CMK (cell line): ENCODE results near the gene FAM83E.

Source experiments
- DNase-seq: peaks from one replicate; pipeline ENCODE4 v3.0.0-alpha.2; 2010; ENCODE audit warnings: low read depth

The FAM83E gene

DNA sequence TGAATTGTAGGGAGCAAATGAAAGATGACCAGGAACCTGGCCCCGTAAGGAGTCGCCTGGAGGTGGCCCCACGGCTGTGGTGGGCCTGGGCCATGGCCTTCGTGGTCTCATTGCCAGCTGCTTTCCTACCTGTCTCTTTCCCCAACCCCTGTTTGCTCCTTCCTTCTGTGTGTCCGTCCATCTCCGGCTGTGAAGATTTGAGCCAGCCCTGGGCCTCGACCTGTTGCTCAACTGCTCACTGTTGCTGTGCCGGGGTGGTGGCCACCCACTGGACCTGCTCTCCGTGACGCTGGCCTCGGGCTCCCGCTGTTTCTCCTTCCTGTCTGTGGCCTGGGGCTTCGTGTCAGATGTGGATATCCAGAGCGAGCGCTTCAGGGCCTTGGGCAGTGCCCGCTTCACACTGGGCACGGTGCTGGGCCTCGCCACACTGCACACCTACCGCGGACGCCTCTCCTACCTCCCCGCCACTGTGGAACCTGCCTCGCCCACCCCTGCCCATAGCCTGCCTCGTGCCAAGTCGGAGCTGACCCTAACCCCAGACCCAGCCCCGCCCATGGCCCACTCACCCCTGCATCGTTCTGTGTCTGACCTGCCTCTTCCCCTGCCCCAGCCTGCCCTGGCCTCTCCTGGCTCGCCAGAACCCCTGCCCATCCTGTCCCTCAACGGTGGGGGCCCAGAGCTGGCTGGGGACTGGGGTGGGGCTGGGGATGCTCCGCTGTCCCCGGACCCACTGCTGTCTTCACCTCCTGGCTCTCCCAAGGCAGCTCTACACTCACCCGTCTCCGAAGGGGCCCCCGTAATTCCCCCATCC lies 13.8 kb upstream of the FAM83E start:
- no peak for DNase-seq

GRCh38 chr19:48627865-48628314 lies 13.0 kb upstream of the FAM83E start:
- no peak for DNase-seq

DNA sequence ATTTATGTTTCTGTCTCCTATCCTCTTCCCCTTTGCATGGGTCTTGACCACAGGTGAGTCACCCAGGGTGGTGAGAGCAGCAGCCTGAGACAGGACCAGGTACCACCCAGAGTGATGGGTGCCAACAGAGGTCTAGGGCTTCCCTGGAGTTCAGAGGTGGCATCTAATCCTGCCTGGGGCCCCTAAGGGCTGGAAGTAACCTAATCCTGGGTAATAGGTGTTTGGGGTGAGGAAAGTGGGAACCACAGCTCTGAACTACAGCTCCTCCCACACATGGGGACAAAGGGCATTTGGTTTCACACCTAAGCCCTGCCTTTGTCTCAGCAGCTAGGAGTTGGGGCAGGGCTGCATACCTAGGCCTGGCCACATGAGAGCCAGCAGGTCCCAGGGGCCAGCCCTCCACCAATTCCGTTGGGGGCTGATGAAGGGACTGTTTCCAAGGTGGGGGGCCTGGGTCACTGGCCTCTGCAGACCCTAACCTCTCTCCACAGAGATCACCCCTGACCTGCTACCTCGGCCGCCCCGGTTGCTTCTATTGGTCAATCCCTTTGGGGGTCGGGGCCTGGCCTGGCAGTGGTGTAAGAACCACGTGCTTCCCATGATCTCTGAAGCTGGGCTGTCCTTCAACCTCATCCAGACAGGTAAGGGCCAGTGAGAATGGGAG lies 12.5 kb upstream of the FAM83E start:
- DNase-seq = no peak

DNA sequence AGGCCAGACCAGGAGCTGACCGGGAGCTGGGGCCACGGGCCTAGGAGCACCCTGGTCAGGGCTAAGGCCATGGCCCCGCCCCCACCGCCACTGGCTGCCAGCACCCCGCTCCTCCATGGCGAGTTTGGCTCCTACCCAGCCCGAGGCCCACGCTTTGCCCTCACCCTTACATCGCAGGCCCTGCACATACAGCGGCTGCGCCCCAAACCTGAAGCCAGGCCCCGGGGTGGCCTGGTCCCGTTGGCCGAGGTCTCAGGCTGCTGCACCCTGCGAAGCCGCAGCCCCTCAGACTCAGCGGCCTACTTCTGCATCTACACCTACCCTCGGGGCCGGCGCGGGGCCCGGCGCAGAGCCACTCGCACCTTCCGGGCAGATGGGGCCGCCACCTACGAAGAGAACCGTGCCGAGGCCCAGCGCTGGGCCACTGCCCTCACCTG lies 11.0 kb upstream of the FAM83E start:
- no peak for DNase-seq

- DNase-seq = no peak
Measured at GRCh38 chr19:48624791-48625723, 10.2 kb upstream of the FAM83E start.

DNA sequence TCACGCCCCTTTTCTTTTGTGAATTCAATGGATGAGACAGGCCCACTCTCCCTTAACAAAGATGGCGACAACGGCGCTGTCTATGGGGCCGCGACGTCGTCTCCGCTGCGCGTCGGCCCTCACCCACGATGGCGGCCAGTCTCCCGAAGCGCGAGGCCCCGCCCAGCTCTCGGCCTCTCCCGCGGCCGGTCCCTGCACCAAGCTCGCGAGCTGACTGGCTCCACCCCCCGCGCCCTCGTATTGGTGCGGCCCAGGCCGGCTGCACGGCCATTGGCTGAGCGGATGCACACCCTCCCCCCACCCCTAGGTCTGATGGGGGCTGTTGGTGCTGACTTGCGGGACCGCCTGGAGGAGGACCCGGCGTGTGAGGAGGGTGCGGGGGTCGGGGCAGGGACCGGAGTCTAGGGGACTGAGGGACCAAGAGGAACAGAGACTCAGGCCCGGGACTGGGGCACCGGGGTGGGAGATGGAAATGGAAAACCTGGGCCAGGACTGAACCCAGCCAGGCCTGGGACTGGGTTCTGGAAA lies 9.3 kb upstream of the FAM83E start:
- DNase-seq = peak; percentile 96

GRCh38 chr19:48623556-48624066 lies 8.7 kb upstream of the FAM83E start:
- DNase-seq = no peak

DNA sequence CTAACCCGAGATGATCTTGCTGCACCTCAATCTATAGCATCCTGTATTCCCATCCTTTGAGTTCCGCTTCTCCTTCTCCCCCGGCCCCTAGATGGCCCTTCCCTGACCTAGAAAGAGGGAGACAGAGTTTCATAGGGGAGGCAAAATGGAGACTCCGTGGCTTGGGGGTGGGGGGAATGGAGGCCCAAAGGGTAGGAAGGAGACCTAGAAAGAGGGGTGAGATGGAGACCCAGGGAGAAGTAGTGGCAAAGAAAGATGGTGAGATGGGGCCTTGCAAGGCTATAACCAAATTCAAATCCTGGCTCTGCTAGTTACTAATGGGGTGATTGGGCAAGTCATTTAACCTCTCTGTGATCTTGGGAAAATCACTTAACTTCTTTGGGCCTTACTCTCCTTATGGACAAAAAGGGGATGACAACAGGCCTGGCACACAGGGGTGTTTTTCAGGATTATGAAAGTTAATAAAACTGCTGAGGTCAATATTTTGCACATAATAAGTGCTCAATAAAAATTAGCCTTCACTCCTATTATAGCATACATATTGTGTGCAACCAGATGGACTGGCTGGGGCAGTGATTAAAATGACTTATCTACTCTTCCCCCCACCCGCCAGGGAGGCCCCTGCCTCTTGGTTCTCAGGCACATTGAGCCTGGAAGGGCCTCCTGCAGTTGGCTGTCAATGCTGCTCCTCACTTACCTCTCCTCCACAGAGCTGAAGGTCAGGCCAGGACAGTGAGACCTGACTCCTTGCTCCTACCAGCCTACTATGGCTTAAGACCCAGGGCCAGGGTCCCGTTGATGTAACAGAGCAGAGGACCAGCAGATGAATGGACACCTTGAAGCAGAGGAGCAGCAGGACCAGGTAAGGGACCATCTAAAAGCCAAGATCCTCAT lies 5.1 kb upstream of the FAM83E start:
- DNase-seq = no peak

DNA sequence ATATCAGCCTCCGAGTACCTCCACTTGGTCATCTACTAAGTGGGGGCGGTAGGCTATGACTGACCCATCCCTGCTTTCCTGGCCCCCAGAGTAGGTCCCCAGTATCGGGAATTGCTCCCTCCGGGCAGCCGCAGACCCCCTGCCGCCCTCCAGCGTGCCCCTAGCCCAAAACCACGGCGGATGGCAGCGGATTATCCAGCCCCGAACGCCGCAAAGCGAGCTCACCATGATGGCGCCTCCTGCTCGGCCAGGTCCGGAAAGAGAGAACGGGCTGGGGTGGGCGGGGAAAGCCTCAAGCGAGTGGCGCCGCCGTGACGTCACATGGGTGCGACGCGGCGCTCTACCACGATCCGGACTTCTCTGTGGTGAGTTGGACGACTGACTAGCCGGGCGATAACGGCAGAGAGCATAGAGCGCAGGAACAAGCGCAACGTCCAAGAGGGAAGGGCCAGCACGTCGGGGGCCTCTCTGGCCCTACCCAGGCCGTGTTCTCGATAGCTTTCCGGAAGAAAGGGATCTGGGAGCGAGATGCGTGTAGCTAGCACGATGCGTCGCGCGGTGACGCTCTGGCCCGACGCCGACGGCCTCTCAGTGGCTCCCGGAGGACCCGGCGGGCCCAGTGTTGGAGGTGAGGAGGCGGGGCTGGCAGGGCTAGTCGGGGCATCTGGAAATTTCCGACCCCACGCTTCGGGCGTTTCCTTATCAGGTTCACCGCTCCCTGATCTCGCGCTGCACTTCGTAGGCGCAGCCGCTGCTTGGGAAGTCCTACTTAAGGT lies 4.2 kb upstream of the FAM83E start, which contains the start of the genes RPL18 and SPHK2:
Gene RPL18 (minus strand): TSS at position 263 of the 776 bp plus-strand sequence. CDS start 35 bp downstream, at position 228.
Gene SPHK2 (plus strand): TSS at position 591 of the 776 bp plus-strand sequence. CDS start 1,009 bp downstream, outside the sequence.
- peak; percentile 100 for DNase-seq

DNA sequence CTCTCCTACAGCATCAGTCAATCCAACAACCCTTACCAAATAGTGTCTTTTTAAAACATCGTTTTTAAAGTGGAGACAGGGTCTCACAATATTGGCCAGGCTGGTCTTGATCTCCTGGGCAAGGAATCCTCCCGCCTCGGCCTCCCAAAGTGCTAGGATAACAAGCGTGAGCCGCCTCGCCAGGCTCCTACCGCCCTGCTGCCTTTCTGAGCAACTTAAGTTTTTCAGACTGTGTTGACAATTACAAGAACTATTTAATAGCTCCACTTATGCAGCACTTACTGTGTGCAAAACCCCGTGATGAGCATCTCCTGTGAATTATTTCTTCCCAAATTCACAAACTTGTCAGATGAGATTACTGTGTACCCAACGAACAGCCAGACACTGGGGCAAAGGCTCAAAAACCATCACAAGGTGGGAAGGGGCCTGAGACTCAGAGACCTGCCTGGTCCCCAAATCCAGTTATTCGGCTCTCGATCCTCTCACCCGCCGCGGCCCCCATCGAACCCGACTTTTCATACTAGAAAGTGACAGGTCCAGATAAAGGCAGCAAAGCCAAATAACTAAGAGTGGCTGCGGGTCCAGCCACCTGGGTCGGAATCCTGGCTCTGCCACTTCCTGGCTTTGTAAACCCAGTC lies 3.5 kb upstream of the FAM83E start:
- no peak for DNase-seq

- DNase-seq = no peak
Measured at GRCh38 chr19:48617146-48617937, 2.5 kb upstream of the FAM83E start.

DNA sequence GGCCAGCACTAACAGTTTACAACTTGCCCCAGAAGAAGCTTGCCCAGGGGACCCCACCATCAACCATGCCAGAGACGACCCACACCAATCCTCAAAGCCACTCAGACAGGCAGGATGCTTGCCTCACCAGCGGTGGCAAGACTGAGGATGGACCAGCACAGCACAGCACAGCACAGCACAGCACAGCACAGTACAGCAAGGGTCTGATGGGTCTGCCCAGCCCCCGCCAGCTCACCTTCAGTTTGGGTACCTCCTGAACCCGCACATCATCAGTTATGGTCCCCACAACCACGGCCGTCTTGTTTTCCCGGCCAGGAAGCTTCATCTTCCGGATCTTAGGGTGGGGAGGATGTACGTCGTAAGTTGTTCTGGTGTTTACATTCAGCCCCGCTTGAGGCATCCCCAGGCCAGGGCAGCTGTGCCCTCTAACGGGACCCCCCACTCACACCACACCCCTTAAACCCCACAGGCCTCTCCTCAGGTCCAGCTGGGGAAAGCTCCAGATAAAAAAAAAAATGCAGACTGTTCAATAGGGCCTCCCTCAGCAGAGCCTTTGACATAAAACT lies 1.7 kb upstream of the FAM83E start:
- DNase-seq = no peak

DNA sequence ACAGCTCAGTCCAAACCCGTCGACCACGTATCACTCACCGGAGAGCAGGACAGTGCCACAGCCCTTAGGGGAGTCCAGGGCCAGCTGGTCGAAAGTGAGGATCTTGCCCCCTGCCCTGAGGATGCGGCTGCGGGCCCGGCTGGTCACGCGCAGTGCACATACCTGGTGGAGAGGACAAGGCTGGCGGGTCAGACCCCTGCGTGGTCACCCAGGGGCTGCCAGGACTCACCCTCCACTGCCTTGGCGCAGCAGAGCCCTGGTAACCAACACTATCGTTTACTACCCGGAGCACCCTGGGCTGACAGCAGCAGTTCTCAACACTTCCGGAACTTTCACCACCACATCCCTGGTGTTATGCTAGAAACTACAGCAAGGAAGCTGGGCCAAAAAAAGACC lies 1.2 kb upstream of the FAM83E start:
- DNase-seq = no peak

- no peak for DNase-seq
Measured at GRCh38 chr19:48615231-48616040, 560 bp upstream of the FAM83E start.

GRCh38 chr19:48613852-48614435 lies 932 bp downstream of the FAM83E start:
- DNase-seq = no peak

DNA sequence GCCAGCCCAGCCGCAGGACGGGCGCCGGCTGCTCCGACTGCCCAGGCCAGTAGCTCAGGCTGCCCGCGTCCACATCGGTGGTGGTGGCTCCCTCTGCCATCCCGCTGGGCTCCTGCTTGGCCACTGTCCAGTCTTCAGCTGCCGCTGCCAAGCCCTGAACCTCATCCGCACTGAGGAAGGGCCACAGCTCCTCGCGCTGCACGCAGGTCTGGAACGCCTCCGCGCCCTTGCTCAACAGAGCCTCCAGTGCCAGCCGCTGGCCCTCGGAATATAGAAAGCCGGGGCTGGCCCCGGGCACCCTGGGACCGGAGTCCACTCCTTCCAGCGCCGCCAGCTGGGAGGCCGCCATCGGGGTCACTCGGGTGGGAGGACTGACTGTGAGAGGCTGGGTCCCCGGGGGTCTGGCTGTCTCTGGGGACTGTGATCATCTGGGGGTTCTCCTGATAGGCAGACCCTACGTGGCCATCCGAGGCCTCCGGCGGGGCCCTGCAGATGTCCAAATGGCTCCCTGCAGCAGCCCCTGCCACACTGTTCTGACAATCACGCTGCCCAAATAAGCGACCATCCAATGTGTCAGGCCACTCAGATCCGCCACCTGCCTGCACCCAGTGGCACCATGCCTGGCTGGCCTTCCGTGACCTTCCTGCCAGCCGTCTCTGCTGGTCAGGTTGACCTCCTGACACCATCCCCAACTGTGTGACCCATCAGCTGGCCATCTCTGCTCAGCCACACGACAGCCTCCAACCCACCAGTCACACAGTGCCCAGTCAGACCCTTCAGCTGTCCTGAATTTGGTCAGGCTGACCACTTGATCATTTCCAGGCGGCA lies 1.6 kb downstream of the FAM83E start:
- no peak for DNase-seq
